Right forelimb (tissue), 1 donor: Measurements from ENCODE around the gene NANOS3.

Source experiments
- DNase-seq: peaks from one replicate; pipeline ENCODE4 v3.0.0-alpha.2; 2018

NANOS3 gene

DNA sequence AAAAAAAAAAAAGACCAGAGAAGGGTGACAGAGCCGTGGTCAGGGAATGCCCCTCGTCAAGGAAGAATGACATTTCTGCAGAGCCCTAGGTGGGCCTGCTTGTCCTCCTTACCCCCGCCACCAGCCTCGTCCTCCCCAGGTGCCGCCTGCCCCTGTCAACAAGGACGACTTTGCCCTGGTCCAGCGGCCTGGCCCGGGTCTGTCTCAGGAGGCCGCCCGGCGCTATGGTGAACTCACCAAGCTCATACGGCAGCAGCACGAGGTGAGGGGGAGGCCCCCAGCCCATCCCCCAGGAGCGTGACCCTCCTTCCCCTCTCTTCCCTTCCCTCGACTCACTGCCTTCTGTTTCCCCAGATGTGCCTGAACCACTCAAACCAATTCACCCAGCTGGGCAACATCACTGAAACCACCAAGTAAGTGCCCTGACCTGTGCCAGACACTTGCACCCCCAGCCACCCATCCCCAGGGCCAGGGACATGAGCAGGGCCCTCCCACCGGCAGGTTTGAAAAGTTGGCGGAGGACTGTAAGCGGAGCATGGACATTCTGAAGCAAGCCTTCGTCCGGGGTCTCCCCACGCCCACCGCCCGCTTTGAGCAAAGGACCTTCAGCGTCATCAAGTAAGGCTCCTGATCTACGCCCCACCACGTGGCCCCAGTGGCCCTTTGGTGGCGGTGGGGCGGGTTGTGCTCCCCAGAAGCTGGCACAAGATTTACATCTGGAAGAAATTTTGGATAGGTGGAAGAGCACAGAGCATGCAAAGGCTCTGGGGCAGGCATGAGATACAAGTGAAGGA lies 46.5 kb downstream of the NANOS3 start:
- DNase-seq = no peak

DNA sequence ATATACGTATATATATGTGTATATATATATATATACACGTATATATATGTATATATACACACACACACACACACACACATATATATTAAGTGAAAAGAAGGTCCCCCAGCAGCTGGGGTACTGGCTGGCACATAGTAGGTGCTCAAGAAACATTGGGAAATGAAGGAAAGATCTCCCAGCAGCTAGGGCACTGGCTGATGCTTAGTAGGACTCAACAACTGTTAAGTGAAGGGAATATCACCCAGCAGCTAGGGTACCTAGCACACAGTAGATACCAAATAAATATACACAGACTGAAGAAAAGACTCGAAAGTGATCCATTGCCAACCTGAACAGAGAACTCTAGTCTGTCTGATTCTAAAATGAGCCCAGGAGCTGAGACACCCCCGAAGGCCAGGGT lies 49.1 kb downstream of the NANOS3 start:
- DNase-seq = no peak

DNA sequence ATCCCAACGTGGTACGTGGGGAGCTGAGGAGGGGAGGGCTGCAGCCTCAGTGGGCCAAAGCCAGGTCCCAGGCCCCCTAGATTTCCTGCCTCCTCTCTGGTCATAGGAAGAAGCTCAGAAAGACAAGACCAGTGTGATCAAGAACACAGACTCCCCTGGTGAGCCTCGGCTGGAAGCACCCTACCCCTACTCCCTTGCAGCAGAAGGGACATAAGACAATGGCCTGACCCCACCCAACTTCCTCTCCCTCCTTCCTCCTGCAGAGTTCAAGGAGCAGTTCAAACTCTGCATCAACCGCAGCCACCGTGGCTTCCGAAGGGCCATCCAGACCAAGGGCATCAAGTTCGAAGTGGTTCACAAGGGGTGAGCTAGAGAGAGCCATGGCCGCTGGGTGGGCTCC lies 49.8 kb downstream of the NANOS3 start:
- no peak for DNase-seq

DNA sequence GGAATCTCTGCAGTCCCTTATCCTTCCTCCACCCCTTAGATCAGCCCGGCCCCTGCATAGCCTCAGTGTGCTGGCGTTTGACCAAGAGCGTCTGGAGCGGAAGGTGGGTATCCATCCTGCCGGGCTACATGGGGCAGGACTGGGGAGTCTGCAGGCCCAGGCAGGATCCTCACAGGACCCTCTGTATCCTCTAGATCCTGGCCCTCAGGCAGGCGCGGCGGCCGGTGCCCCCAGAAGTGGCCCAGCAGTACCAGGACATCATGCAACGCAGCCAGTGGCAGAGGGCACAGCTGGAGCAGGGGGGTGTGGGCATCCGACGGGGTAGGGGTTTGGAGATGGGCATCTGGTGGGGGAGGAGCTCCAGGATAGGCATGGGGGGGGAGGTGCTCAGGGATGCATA lies 52.4 kb downstream of the NANOS3 start:
- DNase-seq = no peak

DNA sequence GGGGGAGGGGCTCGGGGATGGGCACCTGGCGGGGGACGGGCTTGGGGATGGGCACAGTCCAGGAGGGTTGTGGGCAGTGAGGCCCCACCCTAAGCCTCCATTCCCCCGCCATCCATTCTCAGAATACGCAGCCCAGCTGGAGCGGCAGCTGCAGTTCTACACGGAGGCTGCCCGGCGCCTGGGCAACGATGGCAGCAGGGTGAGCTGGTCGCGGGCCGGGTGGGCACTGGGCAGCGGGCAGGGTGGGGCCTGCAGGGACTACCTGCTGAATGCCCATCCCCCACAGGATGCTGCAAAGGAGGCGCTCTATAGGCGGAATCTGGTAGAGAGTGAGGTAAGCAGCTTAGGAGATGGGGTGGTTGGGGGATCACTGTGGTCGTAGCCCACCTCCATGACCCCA lies 53.0 kb downstream of the NANOS3 start:
- DNase-seq = no peak
